GM12892 (cell line): ENCODE measurements around the gene NTRK3.

Experiments
- POLR2A ChIP-seq: IDR thresholded peaks from 2 replicates; pipeline ENCODE4 v1.6.1; 2011; ENCODE audit warnings: low read depth, low read length, control low read depth
- TAF1 ChIP-seq: IDR thresholded peaks from 2 replicates; pipeline ENCODE4 v1.6.1; 2011; ENCODE audit warnings: low read depth, mild to moderate bottlenecking, control low read depth, low read length, borderline replicate concordance

DNA sequence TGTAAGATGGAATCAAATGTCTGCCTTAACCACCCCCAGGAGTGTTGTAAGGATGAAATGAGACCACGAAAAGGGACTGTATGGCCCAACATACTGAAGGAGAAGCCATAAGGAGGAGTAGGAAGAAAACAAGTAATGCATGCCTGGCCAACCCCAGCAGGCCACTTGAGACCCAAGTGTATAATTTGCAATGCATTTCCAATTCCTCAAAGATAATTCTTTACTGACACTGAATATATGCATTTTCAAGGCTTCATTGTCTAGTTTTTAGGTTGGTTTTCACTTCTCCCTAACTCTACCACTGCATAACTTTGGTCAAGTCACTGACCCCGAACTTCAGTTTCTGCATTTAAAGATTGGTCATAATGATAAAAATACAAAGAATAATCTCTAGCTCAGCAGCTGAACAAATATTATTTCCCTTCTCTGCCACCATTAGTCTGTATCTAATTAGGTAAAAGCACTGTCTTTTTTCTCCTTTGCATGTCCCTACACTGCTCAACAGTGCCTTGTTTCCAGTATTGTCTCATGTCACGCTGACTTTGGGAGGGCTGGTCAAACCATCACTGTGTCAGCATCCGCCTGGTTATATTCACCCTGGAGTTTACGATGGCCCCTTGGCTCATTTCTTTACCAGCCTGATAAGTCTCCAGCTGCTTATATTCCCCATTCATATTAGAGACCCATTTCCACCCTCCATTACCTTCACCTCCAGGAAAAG is 378.6 kb downstream of the NTRK3 start:
- TF ChIP-seq POLR2A (no peak), TAF1 (no peak)
